DOHH2 (cell line): ENCODE measurements around the gene NEK4.
A peak's percentile ranks its signal among the peaks of the same experiment; 100 is the strongest.

ENCODE experiments used
- H3F3A ChIP-seq: fragments of 200-600 bp; sonication (generic), shearing (Covaris generic); 2 replicates; pipeline ENCODE4 v1.6.0; 2016; ENCODE audit warnings: antibody characterized with exemption, mild to moderate bottlenecking; ENCODE audit not compliant: control insufficient read depth, insufficient read depth
- H3K27ac ChIP-seq: fragments of 200-600 bp; sonication (generic); 2 replicates; pipeline ENCODE4 v1.5.1; 2014; ENCODE audit warnings: low read depth, mild to moderate bottlenecking, low read length, moderate library complexity
- H3K27me3 ChIP-seq: fragments of 200-600 bp; sonication (generic); 2 replicates; pipeline ENCODE4 v1.6.1; 2014; ENCODE audit warnings: mild to moderate bottlenecking, low read length, mixed read lengths; ENCODE audit not compliant: control insufficient read depth
- H3K36me3 ChIP-seq: fragments of 200-600 bp; sonication (generic); 2 replicates; pipeline ENCODE4 v1.6.1; 2014; ENCODE audit warnings: mild to moderate bottlenecking, low read length, moderate library complexity, mixed read lengths; ENCODE audit not compliant: control insufficient read depth
- H3K4me1 ChIP-seq: fragments of 200-600 bp; sonication (generic); 2 replicates; pipeline ENCODE4 v1.6.1; 2014; ENCODE audit warnings: mild to moderate bottlenecking, low read length, mixed read lengths; ENCODE audit not compliant: control insufficient read depth
- H3K4me2 ChIP-seq: fragments of 200-600 bp; sonication (generic); 2 replicates; pipeline ENCODE4 v1.6.0; 2014; ENCODE audit warnings: mild to moderate bottlenecking, low read length, moderate library complexity
- H3K4me3 ChIP-seq: fragments of 200-600 bp; sonication (generic); 2 replicates; pipeline ENCODE4 v1.5.1; 2014; ENCODE audit warnings: mild to moderate bottlenecking, low read length, mixed read lengths
- H3K79me2 ChIP-seq: fragments of 200-600 bp; sonication (generic); 2 replicates; pipeline ENCODE4 v1.6.1; 2014; ENCODE audit warnings: mild to moderate bottlenecking, low read length, mixed read lengths; ENCODE audit not compliant: control insufficient read depth
- H3K9me2 ChIP-seq: fragments of 200-600 bp; sonication (generic); replicated peaks from 2 replicates; pipeline ENCODE4 v1.6.1; 2014; ENCODE audit warnings: mild to moderate bottlenecking, low read length, mixed read lengths; ENCODE audit not compliant: control insufficient read depth
- H3K9me3 ChIP-seq: fragments of 200-600 bp; sonication (generic); 2 replicates; pipeline ENCODE4 v1.6.1; 2014; ENCODE audit warnings: antibody characterized with exemption, low read length, mixed read lengths; ENCODE audit not compliant: control insufficient read depth, insufficient read depth
- H4K20me1 ChIP-seq: fragments of 200-600 bp; sonication (generic); 2 replicates; pipeline ENCODE4 v1.6.0; 2014; ENCODE audit warnings: low read depth, mild to moderate bottlenecking, antibody characterized with exemption, low read length, moderate library complexity; ENCODE audit not compliant: control insufficient read depth, insufficient read depth
- EZH2phosphoT487 ChIP-seq: fragments of 200-600 bp; sonication (generic); IDR thresholded peaks from 2 replicates; pipeline ENCODE4 v1.6.1; 2017; ENCODE audit warnings: borderline replicate concordance, mild to moderate bottlenecking, antibody characterized with exemption, low read length, moderate library complexity, mixed read lengths
- TF ChIP-seq, protein P1 (sequence below): fragments of 200-600 bp; sonication (generic); IDR thresholded peaks from one replicate; pipeline ENCODE4 v1.5.1; 2014; ENCODE audit warnings: antibody characterized with exemption, mild to moderate bottlenecking, low read depth, low read length; ENCODE audit not compliant: poor library complexity, severe bottlenecking

Gene NEK4

DNA sequence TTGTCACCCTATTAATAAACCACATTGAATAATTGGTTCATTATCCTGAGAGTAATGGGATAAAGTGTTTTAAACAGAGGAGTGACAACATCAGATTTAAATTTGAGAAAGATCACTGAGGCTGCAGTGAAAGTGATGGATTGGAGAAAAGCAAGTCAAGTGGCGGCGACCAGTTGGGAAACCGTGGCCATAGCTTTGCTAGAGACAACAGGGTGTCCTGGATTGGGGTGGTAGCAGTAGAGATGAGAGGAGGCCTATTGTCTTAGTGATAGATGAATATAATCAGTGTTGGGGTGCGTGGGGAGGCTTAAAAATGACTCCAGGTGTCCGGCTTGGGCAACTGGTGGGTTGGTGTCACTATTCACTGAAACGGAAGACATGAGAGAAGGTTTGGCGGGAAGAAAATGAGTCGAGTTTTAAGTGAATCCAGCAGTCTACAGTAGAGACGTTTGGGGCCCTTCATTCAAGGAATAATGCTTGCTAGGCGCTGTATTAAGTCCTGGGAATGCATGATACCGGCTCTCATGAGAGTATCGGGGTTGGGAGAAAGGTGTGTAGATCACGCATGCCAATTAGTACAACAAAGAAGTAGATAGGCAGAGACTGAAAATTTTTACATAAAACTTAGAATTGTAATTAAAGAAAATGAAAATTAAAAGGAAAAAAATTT is 819 bp downstream of the NEK4 start:
- Histone ChIP-seq H3K4me1 (peaks cover 18% of the 10 kb centered on the region), H3K27ac (peak overlapping the region; percentile 82; the same call in 1 of the 2 replicates), H3F3A (no peaks in the 10 kb centered on the region; the same call in 1 of the 2 replicates), H3K9me2 (no peaks in the 10 kb centered on the region), H3K36me3 (peaks cover 21% of the 10 kb centered on the region), H3K9me3 (no peaks in the 10 kb centered on the region), H4K20me1 (no peaks in the 10 kb centered on the region), H3K4me3 (peak overlapping the region; percentile 98), H3K27me3 (no peaks in the 10 kb centered on the region), H3K4me2 (peak overlapping the region; percentile 98), H3K79me2 (peaks cover 30% of the 10 kb centered on the region)
- TF ChIP-seq, protein P1, sequence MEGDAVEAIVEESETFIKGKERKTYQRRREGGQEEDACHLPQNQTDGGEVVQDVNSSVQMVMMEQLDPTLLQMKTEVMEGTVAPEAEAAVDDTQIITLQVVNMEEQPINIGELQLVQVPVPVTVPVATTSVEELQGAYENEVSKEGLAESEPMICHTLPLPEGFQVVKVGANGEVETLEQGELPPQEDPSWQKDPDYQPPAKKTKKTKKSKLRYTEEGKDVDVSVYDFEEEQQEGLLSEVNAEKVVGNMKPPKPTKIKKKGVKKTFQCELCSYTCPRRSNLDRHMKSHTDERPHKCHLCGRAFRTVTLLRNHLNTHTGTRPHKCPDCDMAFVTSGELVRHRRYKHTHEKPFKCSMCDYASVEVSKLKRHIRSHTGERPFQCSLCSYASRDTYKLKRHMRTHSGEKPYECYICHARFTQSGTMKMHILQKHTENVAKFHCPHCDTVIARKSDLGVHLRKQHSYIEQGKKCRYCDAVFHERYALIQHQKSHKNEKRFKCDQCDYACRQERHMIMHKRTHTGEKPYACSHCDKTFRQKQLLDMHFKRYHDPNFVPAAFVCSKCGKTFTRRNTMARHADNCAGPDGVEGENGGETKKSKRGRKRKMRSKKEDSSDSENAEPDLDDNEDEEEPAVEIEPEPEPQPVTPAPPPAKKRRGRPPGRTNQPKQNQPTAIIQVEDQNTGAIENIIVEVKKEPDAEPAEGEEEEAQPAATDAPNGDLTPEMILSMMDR = no peak
- no peak for TF ChIP-seq EZH2phosphoT487

DNA sequence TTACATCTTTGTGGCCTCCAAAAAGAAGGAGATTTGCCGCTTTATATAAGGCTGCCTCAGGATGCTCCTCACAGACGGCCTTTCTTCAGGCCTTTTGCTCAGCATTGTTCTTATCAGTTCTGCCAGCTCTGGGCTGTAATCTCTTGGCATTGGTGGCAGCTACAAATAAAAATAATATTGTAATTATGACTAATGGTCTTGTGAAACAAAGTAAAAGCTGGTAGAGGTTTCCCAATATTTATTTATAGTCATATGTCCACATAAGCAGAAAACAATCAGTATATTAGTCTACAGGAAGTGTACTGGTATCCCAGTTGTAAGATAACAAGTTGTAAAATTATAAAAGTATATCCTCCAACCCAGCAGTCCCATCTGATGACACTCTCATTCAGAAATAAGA is 7.3 kb downstream of the NEK4 start:
- H3K27me3 ChIP-seq = no peaks in the 10 kb centered on the region
- H3K4me2 ChIP-seq = no peak overlapping the region
- no peaks in the 10 kb centered on the region; the same call in 1 of the 2 replicates for H3F3A ChIP-seq
- H3K4me1 ChIP-seq = no peaks in the 10 kb centered on the region
- peaks cover 8% of the 10 kb centered on the region for H3K79me2 ChIP-seq
- H3K9me2 ChIP-seq = no peaks in the 10 kb centered on the region
- peaks cover 58% of the 10 kb centered on the region for H3K36me3 ChIP-seq
- no peak overlapping the region for H3K4me3 ChIP-seq
- H3K9me3 ChIP-seq = no peaks in the 10 kb centered on the region
- TF ChIP-seq, protein P1 = no peak
- no peak for TF ChIP-seq EZH2phosphoT487
- no peak overlapping the region for H3K27ac ChIP-seq
- no peaks in the 10 kb centered on the region for H4K20me1 ChIP-seq

DNA sequence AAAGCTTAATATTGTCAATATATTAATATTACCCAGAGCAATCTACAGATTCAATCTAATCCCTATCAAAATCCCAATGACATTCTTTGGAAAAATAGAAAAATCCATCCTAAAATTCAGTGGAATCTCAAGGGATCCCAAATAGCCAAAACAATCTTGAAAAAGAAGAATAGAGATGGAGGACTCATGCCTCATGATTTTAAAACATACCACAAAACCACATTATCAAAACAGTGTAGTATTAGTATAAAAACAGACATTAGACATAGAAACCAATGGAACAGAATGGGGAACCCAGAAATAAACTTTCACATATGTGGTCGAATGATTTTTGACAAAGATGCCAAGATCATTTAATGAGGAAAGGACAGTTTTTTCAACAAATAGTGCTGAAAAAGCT is 14.6 kb downstream of the NEK4 start:
- no peaks in the 10 kb centered on the region for H3K9me2 ChIP-seq
- H4K20me1 ChIP-seq = no peaks in the 10 kb centered on the region
- no peaks in the 10 kb centered on the region for H3K79me2 ChIP-seq
- H3F3A ChIP-seq = no peaks in the 10 kb centered on the region
- no peak overlapping the region for H3K27ac ChIP-seq
- no peaks in the 10 kb centered on the region for H3K27me3 ChIP-seq
- no peak for TF ChIP-seq EZH2phosphoT487
- peaks cover 62% of the 10 kb centered on the region for H3K36me3 ChIP-seq
- H3K9me3 ChIP-seq = no peaks in the 10 kb centered on the region
- no peak overlapping the region for H3K4me2 ChIP-seq
- no peak overlapping the region for H3K4me3 ChIP-seq
- H3K4me1 ChIP-seq = no peaks in the 10 kb centered on the region

DNA sequence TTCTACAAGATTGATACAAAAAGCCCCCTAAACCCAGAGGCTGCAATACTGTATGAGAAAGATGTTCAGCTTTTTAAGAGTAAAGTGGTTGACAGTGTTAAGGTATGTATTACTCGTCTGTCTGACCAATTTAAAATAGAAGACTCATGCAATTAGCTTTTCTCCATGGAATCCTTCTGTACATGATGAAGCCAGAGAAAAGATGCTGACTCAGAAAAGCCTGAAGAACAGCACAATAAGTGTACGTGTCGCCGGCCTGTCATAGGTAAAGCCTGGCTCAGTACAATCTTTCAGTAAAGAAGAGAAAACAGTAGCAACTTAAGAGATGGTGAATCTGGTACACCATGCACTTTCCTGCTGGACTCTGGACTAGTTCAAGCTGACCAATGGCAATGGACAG is 16.4 kb downstream of the NEK4 start:
- Histone ChIP-seq H3K4me1 (no peaks in the 10 kb centered on the region), H3K4me3 (no peak overlapping the region), H3K27ac (no peak overlapping the region), H3K9me3 (no peaks in the 10 kb centered on the region), H3K79me2 (no peaks in the 10 kb centered on the region), H3K4me2 (no peak overlapping the region), H3K27me3 (no peaks in the 10 kb centered on the region), H3K36me3 (peaks cover 63% of the 10 kb centered on the region), H3K9me2 (no peaks in the 10 kb centered on the region), H4K20me1 (no peaks in the 10 kb centered on the region), H3F3A (no peaks in the 10 kb centered on the region)
- TF ChIP-seq, protein P1 = no peak
- TF ChIP-seq EZH2phosphoT487 = no peak
